ENCODE data around the gene MYO5B. TPM values are rescaled to one million over a fixed set of nuclear protein-coding genes. Genes with fewer than 3 reads are reported as not detected.

MYO5B gene
- total RNA-seq, 2 donors from 2014 or later = 1.2 to 1.4 TPM

DNA sequence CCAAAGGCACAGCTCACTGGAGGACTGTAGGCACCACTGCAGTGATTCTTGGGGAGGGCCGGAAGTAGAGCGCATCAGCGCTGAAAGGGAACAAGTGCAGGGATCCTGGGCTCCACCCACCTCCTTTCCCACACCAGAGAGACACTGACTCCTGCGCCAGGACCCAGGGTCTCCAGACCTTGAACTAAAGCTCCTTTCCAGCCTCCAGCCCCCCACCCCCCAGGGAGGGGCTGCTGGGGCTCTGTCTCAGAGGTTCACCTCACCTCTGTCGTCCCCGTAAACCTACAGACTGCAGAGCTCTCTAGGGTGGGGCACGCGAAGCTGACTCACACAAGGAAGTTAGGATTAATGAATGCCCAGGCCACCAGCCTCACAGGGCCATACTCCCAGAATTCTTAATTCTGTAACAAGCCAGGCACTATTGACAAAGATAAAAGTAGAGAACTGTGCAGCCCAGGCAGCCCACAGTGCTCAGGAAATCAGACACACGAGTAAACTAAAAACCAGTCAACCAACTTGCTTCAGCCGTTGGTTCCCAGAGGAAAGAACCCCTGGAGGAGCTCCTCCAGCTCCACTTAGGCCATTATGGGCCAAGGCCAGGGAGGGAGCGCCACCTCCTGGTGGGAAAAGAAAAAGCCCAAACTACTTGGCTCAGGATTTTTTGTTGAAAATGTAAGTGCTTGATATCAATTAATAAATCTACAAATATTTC is 336.5 kb downstream of the MYO5B start:
- intact Hi-C loops (cut with DNase I) = loop anchor here in 1 of 2 donors (2.0 to 5.0 kb wide), 2 partner anchors 296 to 348 kb away; partner anchors contain the start of gene LIPG
- peak; percentile 85 for DNase-seq (ENCODE audit: low spot score)

DNA sequence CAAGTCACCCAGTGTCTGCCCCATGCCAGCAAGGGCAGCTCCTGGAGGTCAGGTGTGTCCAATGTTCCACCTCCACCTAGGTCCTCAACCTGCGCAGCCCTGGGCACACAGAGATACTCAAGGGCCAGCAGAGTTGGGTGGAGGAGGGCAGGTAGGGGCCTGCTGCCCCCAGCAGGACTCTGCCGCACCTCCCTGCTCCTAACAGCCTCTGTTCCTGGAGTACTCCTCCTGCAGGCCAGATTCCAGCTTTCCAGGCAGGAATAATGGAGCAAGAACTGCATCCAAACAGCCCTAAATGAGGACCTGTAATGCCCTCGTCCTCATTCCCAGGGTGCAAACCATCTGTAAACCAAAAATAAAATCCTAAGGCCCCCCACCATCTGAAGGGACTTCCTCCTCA is 337.2 kb downstream of the MYO5B start:
- intact Hi-C loops (cut with DNase I) = loop anchor here in 1 of 2 donors (2.0 to 5.0 kb wide), 2 partner anchors 295 to 347 kb away; partner anchors contain the start of gene LIPG
- no peak for DNase-seq (ENCODE audit: low spot score)

DNA sequence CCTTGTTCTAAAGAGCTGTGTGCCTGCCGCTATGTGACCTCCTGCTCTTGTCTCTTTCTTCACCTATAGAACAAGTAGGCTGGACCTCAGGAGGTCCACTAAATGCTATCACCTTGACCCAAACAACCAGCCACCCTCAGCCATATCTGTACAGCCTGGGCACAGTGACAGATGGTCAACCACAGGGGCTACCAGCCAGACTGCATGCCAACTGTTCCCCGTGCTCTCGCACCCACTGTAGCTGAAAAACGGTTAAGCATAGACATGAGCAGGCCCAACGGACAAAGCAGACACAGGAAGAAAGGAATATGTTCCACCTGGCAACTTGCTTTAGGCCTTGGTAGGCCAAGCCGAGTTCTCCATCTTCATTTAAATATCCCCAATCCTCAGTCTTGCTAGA is 338.5 kb downstream of the MYO5B start:
- intact Hi-C loops (cut with DNase I) = loop anchor here in 1 of 2 donors (5.0 kb wide), 1 partner anchor 294 kb away; the partner anchor contains the start of gene LIPG
- no peak for DNase-seq (ENCODE audit: low spot score)

DNA sequence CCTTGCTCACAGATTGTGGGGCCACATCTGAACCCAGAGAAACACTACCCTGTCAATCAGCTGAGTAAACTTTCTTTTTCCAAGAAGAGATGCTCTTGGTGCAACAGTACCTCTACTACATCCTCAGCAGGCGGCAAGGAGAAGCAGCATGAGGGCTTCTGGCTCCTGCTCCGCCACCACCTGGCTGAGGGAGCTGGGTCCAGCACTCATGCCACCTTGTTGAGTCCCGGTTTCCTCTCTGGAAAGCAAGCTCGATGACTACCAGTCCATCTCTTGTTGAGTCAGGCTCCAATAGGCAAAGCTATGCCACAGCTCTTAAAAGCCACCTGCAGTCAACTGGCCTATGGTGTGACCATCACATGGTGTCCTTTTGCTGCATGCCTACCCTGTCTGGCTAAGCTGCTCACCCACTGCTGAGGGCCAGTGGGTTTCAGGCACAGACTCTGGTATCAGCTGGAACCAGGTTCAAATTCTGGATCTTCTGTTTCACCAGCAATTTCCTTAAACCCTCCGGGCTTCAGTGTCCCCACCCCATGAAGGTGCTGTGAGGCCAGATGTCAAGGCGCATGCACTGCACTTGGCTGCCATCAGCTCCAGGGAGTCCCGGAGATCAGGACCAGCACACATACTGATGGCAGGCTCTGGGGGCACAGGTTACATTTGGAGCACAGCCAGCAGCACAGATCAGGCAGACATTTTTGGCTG is 339.1 kb downstream of the MYO5B start:
- DNase-seq (ENCODE audit: low spot score) = no peak
- intact Hi-C loops (cut with DNase I) = loop anchor here in 1 of 2 donors (5.0 kb wide), 1 partner anchor 294 kb away; the partner anchor contains the start of gene LIPG

DNA sequence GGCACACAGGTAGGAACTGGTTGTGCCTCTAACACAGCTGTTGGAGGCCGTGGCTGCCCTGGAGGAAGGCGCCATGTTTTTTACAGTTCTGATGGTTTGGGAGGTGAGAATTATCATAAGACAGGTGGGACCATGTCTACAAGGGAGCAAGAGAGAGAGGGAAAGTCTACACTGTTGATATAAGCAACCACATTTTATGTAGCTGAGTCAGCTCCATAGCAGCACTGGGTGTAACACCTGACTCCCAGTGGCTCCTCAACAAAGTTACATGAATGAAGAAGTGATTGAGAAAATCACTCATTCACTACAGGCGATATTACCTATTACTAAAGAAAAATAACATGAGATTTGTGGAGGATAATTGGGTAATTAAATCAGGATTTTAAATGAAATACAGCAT is 340.3 kb downstream of the MYO5B start:
- intact Hi-C loops (cut with DNase I) = loop anchor here (5.0 kb wide), 3 partner anchors 77 to 342 kb away; partner anchors contain the start of gene LIPG (in 1 of the 2)

DNA sequence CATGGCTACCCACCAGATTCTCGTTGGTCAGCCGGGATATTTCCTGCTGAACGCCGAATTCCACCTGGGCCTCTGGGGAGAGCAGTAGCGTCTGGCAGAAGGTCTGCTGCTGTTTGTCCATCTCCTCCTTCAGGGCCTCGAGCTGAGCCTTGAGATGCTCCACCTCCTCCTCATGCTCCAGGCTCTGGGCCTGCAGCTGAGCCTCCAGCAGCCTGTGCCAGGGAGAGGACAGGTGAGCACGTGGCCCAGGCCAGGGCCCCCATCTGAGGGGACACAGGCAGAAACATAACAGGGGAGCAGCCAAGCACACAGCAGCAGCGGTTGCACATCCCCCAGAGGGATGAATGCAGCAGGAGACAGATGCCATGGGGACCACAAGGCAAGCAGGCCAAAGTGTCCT is 341.5 kb downstream of the MYO5B start:
- no peak for DNase-seq (ENCODE audit: low spot score)
- intact Hi-C loops (cut with DNase I) = loop anchor here in 1 of 2 donors (5.0 kb wide), 2 partner anchors 76 to 341 kb away; no protein-coding TSS in a partner anchor

More for the DNA sequence above, 340.3 kb downstream of the MYO5B start:
- DNase-seq (ENCODE audit: low spot score) = no peak

DNA sequence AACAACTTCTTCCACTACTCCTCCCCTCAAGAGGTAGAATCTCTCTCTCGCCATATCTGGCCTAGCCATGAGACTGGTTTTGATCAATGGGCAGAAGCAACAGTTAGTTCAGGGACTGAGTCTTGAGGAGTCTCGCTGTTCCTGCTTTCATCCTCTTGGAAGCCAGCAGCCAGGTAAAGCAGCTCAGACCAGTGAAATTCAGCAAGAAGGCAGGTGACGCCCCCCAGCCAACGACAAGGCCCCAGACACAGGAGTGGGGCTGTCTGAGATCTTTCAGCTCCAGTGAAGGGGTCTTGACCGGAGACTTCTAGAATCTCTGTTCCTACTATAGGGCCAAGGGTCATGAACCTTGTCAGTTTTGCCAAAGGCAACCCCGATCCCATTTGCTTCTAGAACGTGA is 341.9 kb downstream of the MYO5B start:
- intact Hi-C loops (cut with DNase I) = loop anchor here in 1 of 2 donors (5.0 kb wide), 2 partner anchors 76 to 341 kb away; no protein-coding TSS in a partner anchor
- no peak for DNase-seq (ENCODE audit: low spot score)

DNA sequence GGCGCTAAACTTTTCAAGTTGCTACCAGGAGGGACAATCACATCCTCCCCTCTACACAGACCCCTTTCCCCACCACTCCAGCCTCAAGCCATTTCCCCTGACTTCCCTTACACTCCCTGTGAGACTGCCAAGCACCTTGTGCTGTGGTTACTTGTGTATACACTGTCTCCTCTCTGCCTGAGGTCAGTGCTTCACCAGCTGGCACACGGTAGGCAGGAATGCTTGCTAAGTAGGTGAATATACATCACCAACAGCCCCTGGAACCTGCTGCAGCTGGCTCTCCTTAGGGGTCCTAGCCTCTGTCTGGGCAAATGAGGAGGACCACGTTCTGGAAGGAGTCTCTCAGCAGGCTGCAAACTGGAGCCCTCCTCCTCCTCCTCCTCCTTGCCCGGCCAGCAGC is 343.3 kb downstream of the MYO5B start:
- intact Hi-C loops (cut with DNase I) = loop anchor here in 1 of 2 donors (5.0 kb wide), 2 partner anchors 74 to 339 kb away; no protein-coding TSS in a partner anchor

DNA sequence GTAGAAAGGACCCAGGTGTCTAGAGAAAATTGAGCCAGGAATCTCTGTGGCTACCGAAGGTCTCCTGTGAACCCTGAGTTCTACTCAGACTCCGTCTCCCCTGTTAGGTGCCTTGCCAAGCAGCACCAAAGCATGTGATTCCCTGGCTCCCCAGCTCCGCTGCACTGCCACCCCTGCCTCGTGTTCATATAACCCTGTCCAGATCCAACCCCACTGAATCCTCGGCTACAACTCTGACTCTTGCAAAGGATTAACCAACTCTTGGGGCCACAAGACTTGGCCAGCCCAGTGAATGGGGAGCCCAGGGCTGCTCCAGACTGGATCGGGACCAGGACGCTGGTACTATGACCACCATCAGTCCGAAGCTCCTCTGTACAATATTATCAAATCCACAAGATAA is 344.3 kb downstream of the MYO5B start:
- intact Hi-C loops (cut with DNase I) = loop anchor here in 1 of 2 donors (5.0 kb wide), 2 partner anchors 73 to 338 kb away; no protein-coding TSS in a partner anchor
- DNase-seq (ENCODE audit: low spot score) = no peak

More for the DNA sequence above, 343.3 kb downstream of the MYO5B start:
- peak; percentile 62 for DNase-seq (ENCODE audit: low spot score)

DNA sequence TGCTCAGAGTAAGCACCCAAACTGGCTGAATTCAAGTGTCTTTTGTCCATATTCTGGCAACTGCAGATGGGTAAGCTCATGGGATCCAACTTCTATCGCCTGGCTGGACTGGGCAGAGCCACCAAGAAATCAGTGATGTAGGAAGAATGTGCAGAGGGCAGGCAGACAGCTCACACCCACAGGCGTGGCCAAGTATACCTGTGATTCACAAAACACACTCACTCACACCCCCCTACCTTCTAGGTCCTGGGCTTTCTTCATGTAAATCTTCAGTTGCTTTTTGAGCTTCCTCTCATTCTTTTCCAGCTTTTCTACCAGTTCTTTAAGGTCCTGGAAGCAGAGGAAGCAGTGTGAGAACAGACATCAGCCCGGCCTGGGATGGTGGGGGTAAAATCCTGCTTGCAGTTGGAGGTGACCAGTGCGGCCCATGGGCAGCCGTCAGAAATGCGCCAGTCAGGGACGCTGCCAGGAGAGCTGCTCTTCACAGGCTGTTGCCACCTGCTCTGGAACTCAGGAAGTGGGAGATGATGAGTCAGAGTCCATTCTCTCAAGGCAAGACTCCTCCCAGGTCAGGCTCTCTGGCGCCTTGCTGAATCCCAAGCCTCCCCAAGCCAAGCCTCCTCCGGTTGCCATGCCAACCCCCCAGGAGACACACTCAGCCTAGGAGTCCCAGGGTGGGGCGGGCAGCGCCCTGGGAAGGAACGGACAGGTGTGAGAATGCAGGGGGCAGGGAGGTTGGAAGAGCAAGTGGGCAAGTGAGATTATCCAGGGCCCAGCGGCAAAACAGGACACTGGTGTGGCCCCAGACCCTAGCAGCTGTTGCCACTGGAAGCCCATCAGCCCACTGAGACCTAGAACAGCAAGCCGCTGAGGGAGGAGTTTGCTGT is 345.4 kb downstream of the MYO5B start:
- DNase-seq (ENCODE audit: low spot score) = peak; percentile 83
- intact Hi-C loops (cut with DNase I) = loop anchor here in 1 of 2 donors (5.0 kb wide), 2 partner anchors 72 to 337 kb away; no protein-coding TSS in a partner anchor

DNA sequence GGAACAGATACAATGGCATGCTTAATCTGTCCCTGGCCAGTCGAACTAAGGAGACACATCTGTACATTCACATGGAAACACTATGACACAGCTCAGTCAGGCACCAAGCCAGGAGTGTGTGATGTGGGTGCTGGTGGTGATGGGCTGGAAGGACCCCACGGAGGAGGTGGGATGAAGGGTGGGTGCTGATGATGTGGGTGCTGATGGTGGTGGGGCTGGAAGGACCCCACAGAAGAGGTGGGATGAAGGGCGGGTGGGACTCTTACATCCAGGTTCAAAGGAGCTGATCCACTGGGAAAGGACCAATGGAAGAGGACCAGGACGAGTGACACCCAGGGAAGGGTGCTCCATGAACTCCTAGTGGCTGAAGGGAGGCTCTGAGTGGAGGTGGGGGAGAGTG is 346.8 kb downstream of the MYO5B start:
- intact Hi-C loops (cut with DNase I) = no loop called here
- no peak for DNase-seq (ENCODE audit: low spot score)

DNA sequence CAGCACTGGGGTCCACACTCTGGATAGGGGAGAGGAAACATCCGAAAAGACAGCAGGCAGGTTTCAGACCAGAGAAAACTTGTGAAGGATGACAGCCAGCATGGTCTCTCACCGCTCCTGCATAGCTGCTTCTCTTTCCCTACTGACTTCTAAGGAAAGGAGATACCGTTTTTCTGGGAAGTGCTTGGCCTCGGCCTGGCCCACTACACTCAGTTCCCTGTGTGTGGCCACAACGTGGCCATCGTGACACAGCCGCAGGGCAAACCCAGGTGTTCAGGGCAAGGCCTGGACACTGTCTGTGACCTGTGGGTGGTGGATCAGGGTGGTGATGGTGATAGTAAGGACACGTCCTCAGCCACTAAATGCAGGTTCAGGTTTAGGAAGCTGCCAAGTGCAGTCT is 347.4 kb downstream of the MYO5B start:
- intact Hi-C loops (cut with DNase I) = no loop called here
- DNase-seq (ENCODE audit: low spot score) = peak; percentile 56

DNA sequence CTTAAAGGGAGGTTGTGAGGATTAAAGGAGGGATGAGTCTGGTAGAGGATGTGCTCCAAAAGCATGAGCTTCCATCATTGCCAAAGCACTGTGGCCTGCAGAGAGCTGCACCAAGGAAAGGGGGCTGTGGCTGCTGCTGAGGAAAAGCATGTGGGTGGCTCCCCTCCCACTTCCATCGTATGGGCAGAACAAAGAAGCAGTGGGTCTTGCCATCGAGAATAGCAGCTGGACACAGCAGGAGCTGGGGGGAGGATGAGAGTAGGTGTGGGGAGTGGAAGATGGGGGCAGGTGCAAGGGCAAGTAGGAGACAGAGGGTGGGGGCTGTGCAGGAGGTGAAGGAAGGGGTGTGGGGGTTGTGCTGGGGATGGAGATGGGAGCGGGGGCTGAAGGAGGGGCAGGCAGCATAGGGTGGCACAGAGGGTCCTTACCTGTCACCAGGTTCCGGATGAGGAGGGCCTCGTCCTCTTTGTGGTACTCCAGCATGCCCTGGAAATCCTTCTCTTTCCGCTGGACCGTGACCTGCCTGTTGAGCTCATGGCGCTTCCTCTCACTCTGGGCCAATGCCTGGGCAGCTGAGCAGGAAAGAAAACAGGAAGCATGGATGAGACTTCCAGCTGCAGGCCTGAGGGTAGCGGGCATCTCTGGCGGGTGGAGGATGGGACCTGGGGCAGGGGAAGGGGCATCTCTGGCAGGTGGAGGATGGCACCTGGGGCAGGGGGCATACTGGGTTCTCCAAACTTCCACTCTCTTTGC is 348.1 kb downstream of the MYO5B start:
- DNase-seq (ENCODE audit: low spot score) = peak; percentile 55
- intact Hi-C loops (cut with DNase I) = no loop called here

DNA sequence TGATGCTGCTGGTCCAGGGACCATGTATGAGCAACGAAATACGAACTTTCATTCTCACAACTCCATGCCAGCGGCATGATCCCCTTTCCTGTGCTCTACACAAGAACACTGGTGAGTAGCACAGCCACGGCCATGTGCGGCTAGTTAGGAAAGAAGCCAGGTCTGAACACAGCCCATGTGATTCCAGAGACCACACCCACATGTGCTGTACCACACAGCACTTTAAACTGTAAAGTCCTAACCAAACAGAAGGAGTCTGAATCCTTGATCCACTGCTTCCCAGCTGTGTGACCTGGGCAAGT is 348.6 kb downstream of the MYO5B start:
- DNase-seq (ENCODE audit: low spot score) = peak; percentile 78

DNA sequence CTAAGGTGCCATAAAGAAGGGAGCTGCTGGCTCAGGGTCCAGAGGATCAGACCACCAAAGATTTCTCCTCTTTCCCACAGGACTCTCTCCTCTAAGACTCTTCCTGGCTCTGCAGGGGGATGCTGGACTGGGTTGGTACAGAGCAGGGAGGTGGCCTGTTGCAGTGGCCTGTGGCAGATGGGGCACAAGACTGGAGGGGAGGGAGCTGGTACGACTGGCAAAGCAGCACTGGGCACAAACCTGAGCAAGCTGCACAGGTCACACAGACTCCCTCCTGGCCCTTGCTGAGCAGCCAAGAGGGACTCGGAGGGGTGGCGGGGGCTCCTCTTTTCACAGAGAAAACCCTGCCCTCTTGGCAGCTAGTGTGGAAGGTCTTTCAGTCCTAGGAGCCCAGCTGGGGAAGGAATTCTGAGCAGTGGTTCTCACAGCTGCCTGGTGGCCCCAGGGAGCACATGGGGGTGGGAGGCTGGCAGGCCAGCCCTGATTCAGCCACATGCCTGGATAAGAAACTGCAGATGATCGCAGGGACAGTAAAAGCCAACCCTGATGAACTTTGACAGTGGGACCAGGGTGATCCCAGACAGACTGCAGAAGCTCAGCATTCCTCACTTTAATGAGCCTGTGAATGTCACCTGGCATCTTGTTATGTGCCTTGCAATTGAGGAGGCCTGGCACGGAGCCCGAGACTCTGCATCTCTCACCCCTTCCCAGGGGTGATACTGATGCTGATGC is 349.2 kb downstream of the MYO5B start:
- intact Hi-C loops (cut with DNase I) = no loop called here
- no peak for DNase-seq (ENCODE audit: low spot score)

More for the DNA sequence above, 348.6 kb downstream of the MYO5B start:
- intact Hi-C loops (cut with DNase I) = no loop called here

DNA sequence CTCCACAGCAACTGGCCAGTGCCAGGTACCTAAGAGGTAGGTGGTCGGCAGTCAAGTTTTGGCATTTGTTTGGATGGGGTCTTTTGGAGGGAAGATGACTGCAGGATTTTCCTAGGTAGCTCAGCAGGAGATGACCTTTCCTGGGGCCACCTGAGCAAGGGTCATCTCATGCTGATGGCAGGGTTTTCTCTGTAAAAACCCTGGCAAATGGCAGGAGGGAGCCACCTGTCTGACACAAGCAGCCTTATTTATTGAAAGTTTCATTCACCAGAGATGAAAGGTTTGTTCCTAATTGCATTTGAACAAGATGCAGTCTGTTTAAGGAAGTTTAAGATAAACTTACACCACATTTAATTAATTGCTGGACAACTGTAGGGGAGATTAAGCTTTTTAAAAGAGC is 350.0 kb downstream of the MYO5B start:
- DNase-seq (ENCODE audit: low spot score) = no peak
- intact Hi-C loops (cut with DNase I) = no loop called here

DNA sequence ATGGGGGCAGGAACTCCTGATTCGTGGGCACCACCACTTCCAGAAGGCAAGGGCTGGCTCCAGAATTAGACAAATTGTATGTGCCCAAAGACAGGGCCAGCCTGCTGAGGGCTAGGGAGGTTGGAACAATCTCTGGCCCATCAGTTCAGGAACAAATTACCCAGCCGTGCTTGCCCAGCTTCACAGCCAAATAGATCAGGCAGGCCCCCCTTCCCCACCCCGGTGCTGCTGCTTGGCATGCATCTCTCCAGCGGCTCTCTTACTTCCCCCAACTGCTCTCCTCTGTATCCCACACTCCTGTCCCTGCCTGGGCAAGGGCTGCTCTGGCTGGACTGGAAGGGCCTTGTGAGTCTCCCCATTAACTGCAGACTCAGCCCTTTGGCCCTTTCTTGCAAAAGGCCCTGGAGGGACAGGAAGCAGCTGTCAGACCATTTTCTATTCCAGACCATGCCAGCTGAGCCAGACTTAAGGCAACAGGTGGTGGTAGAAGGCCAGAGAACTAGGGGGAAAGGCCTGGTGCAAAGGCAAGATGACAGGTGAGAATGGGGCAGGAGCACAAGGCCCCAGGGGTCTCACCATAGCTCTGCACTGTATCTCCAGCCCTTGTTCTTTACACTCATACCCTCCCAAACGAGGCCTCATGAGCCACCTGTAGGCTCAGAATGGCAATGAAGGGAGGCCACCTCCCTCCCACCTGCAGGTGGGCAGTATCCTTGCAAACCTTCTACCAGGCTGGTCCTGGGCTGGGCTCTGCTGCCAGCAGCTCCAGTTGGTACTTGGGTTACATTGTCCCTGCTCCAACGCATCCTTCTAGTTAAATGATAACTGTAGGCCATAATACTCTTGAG is 350.9 kb downstream of the MYO5B start:
- intact Hi-C loops (cut with DNase I) = no loop called here
- DNase-seq (ENCODE audit: low spot score) = no peak

All from posterior vena cava (tissue), 2 donors.